ENCODE data around the gene MTCL3.

MTCL3 gene

GRCh38 chr6:127482325-127482724 lies 36.8 kb downstream of the MTCL3 start:
- DNase-seq (ENCODE audit: low read depth, low spot score), result no peak
- intact Hi-C loops (cut with micrococcal nuclease), result no loop called here
- no peak overlapping the region for H3K9ac ChIP-seq (replicated peaks; ENCODE audit: extremely low read depth, insufficient read depth, low read length)
- H3K27me3 ChIP-seq (ENCODE audit: control insufficient read depth in 2 of 2, insufficient read depth in 2 of 2, low read length in 2 of 2), result peaks cover 5 to 12% of the 10 kb centered on the region in 2 experiments
- no peak overlapping the region for H2AFZ ChIP-seq (ENCODE audit: low read depth, low read length)
- H3K9me3 ChIP-seq (replicated peaks; ENCODE audit: control insufficient read depth, insufficient read depth, low read length), result no peaks in the 10 kb centered on the region
- BruUV-seq (replicated peaks), result no TSS peak
- H4K20me1 ChIP-seq (replicated peaks; ENCODE audit: control insufficient read depth, extremely low read depth, insufficient read depth, low read length), result no peaks in the 10 kb centered on the region
- H3K36me3 ChIP-seq (ENCODE audit: control insufficient read depth in 2 of 2, extremely low read depth in 1 of 2, insufficient read depth in 2 of 2, low read length in 2 of 2), result no peaks in the 10 kb centered on the region
- FAIRE-seq, result no peak
- no peak overlapping the region for H3K27ac ChIP-seq (ENCODE audit: insufficient read depth, low read depth, low read length)
- H3K4me1 ChIP-seq (ENCODE audit: control insufficient read depth, extremely low read depth, insufficient read depth, low read length), result peaks cover 4% of the 10 kb centered on the region
- no peaks in the 10 kb centered on the region for H3K79me2 ChIP-seq (ENCODE audit: control insufficient read depth, insufficient read depth, low read length)
- H3K9me1 ChIP-seq (replicated peaks; ENCODE audit: control insufficient read depth, extremely low read depth, insufficient read depth, low read length), result no peaks in the 10 kb centered on the region
- ChIA-PET CTCF (interaction anchor here (2.3 to 2.5 kb wide), 3 partner anchors 16 to 57 kb away, joined by 7 to 15 read pairs (median 11); no protein-coding TSS in a partner anchor), POLR2A (no interaction called here)
- dilution Hi-C loops (cut with MboI; ENCODE audit: extremely low pct_ligation_motif_present, low sequenced_read_pairs), result no loop called here
- TF ChIP-seq POLR2AphosphoS5 (IDR thresholded peaks at IDR 0.05; ENCODE audit: insufficient read depth, low read depth, low read length) (no peak), CTCF (IDR thresholded peaks at IDR 0.05; ENCODE audit: extremely low read depth in 1 of 2, insufficient read depth in 1 of 2, low read depth in 1 of 2, low read length in 2 of 2) (no peak), MAX (IDR thresholded peaks at IDR 0.05; ENCODE audit: insufficient read depth, insufficient read length) (no peak), JUN (IDR thresholded peaks at IDR 0.05; ENCODE audit: borderline replicate concordance, insufficient read depth, insufficient read length, low read depth) (no peak), FOS (IDR thresholded peaks at IDR 0.05; ENCODE audit: borderline replicate concordance, insufficient read depth, low read length) (no peak), MYC (IDR thresholded peaks at IDR 0.05; ENCODE audit: low read depth, low read length) (no peak), EZH2 (IDR thresholded peaks at IDR 0.05; ENCODE audit: borderline replicate concordance, low read depth, low read length, severe bottlenecking) (no peak), POLR2A (IDR thresholded peaks at IDR 0.05; ENCODE audit: low read depth, low read length) (no peak), GATA2 (IDR thresholded peaks at IDR 0.05; ENCODE audit: insufficient read depth, insufficient read length, low read depth, low read length) (no peak)
- H3K4me2 ChIP-seq (ENCODE audit: insufficient read depth, low read length), result no peak overlapping the region
- H3K4me3 ChIP-seq (replicated peaks in 1 of 3; ENCODE audit: insufficient read depth in 1 of 3, low read depth in 1 of 3, low read length in 3 of 3), result no peak overlapping the region
